ENCODE measurements around the gene INCENP. TPM values are rescaled to one million over a fixed set of nuclear protein-coding genes. Genes with fewer than 3 reads are reported as not detected.

Gene INCENP
- total and polyA plus RNA-seq, 2 experiments from 2014 or later, result 35.6 to 131 TPM

- H3K4me1 Mint-ChIP-seq, result no peaks in the 10 kb centered on the region
- Histone ChIP-seq H3K36me3 (ENCODE audit: insufficient read depth) (peaks cover 28% of the 10 kb centered on the region), H3K4me1 (ENCODE audit: insufficient read depth) (no peaks in the 10 kb centered on the region), H3K27ac (ENCODE audit: low read depth) (no peak overlapping the region), H3K4me3 (no peak overlapping the region), H3K79me2 (replicated peaks; ENCODE audit: insufficient read depth) (no peaks in the 10 kb centered on the region), H3K27me3 (ENCODE audit: insufficient read depth) (no peaks in the 10 kb centered on the region), H4K20me1 (replicated peaks; ENCODE audit: insufficient read depth) (peaks cover 5% of the 10 kb centered on the region; the same call in 1 of the 2 replicates), H3K4me2 (no peak overlapping the region), H2AFZ (no peak overlapping the region), H3F3A (replicated peaks; ENCODE audit: low read depth) (no peaks in the 10 kb centered on the region), H3K9me2 (ENCODE audit: insufficient read depth) (no peaks in the 10 kb centered on the region)
- no peak overlapping the region for H3K27ac Mint-ChIP-seq
- ATAC-seq (no peak), DNase-seq (ENCODE audit: low spot score) (no peak)
- TF ChIP-seq ETS1 (IDR thresholded peaks at IDR 0.05) (no peak), REST (IDR thresholded peaks at IDR 0.05; ENCODE audit: unreplicated experiment) (no peak), JUNB (IDR thresholded peaks at IDR 0.05; ENCODE audit: unreplicated experiment) (no peak), STAT1 (IDR thresholded peaks at IDR 0.05; ENCODE audit: unreplicated experiment) (no peak), ZNF114 (CRISPR knock-in tag; IDR thresholded peaks at IDR 0.05) (no peak), NANOG (IDR thresholded peaks at IDR 0.05; ENCODE audit: borderline replicate concordance) (no peak), EZH2phosphoT487 (IDR thresholded peaks at IDR 0.05; ENCODE audit: unreplicated experiment) (no peak), CREB1 (CRISPR knock-in tag; IDR thresholded peaks at IDR 0.05; ENCODE audit: low read depth) (no peak), CTCF (conservative IDR thresholded peaks at IDR 0.05; ENCODE audit: low read depth in 2 of 2) (no peak), POLR2AphosphoS5 (IDR thresholded peaks at IDR 0.05; ENCODE audit: low read depth) (no peak), ZNF331 (CRISPR knock-in tag; IDR thresholded peaks at IDR 0.05; ENCODE audit: low read depth) (no peak), EZH2 (IDR thresholded peaks at IDR 0.05; ENCODE audit: low read depth, unreplicated experiment) (no peak), ZNF462 (CRISPR knock-in tag; IDR thresholded peaks at IDR 0.05) (no peak)
- H3K27me3 Mint-ChIP-seq (ENCODE audit: insufficient read depth, low read depth, poor library complexity), result peaks cover 12% of the 10 kb centered on the region
- H3K9me3 Mint-ChIP-seq, result no peaks in the 10 kb centered on the region
- peaks cover 74% of the 10 kb centered on the region for H3K36me3 Mint-ChIP-seq (ENCODE audit: low read depth)
- H3K4me3 Mint-ChIP-seq, result no peak overlapping the region
These were observed 20.9 kb downstream of the INCENP start for GRCh38 chr11:62144641-62145255.

Measured in GM23338 (cell line).